HuH-7 (cell line): ENCODE results near the gene SLC15A4.

Experiments used
- DNase-seq: peaks from one replicate; pipeline ENCODE4 v3.0.0; 2011; ENCODE audit warnings: low spot score

Gene SLC15A4

GRCh38 chr12:128794661-128795529 is 28.9 kb downstream of the SLC15A4 start:
- no peak for DNase-seq

DNA sequence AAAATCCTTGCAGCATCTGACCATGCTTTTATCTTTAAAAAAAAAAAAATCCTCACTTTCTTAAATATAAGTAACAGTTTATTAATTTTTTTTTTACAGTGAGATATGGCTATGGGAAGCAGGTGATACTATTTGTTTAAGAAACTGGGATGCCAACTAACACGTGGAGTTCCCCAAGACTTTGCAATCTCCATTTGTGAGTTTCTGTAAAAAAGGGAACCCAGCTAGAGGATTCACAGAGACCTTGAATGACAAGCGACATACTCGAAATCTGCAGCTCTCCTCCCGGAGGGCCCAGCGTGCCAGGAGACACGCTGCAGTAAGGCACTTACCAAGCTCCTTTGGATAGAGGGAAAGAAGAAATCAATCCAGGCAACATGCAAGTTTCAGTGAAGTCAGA is 30.1 kb downstream of the SLC15A4 start:
- DNase-seq, result no peak

DNA sequence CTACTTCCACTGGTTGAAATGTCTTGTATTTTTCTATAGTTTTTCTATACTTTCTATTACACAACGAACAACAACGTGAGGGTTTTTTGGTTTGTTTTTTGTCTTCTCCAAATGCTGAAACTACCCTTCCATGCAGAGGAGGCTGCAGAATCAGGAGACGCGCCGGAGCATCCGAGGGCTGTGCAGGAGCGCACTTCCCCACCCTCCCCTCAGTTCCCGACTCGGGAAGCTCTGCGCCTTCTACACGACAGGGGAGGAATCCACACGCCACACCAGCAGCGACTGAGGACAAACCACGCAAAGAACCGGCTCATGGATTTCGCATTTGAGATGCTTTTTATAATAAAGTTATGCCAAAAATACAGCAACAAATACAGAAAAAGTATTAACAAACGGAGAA is 30.9 kb downstream of the SLC15A4 start:
- no peak for DNase-seq

- DNase-seq, result no peak
Observed at GRCh38 chr12:128792398-128792797, 31.4 kb downstream of the SLC15A4 start.

GRCh38 chr12:128791395-128792322 is 32.1 kb downstream of the SLC15A4 start:
- DNase-seq, result no peak

DNA sequence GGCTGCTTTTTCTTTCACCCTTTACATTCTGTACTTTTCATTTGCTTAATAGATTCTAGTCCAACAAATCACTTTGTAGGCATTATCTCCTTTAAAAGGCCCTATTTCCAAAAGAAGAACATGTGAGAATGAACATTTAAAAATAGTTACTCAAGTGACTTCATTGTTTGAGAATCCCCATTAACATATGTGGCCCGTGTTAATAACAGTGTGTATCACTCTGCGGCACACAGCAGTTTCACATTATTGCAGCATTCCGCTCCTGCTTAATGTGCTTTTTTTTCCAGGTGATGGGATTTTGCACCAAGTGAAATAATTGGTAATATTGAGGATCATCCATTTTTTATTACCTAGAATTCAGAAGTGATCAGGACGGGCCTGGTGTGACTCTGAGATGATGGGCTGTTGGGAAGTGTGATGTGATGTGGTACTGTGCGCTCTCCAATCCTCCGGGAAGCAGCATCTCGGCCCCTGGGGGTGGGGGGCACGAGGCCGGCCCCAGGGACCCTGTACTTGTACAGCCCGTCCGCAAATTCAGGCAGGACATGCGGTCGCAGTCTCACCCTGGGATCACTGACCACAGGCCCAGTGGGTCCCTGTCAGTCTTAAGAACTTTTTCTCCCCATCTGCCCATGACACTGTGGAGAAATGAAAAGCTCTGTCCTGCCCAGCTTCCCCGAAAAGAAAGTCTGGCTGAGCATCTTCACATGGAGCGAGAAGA is 32.9 kb downstream of the SLC15A4 start:
- no peak for DNase-seq

GRCh38 chr12:128790221-128790620 is 33.5 kb downstream of the SLC15A4 start:
- no peak for DNase-seq

DNA sequence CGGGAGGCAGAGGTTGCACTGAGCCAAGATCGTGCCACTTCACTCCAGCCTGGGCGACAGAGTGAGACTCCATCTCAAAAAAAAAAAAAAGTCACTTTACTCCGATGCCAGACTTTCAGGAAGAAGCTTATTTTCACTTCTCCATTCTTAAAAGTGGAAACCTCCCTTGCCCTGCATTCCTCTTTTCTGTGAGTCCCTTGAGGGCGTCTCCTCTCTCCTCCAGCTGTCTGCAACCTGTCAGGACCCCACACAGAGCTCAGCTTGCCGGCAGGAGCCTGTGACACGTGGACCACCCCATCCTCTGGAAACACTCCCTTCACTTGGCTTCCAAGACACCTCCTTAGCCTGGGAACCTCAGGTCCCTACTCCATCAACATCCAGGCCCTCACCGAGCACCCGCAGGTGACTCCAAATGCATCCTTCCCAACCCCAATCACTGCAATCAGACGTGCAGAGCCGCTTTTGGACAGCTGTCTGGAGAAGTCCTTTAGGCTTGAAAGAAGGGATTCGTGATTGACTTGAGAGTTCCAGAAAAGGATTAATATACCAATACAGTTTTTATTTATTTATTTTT is 34.3 kb downstream of the SLC15A4 start:
- no peak for DNase-seq

DNA sequence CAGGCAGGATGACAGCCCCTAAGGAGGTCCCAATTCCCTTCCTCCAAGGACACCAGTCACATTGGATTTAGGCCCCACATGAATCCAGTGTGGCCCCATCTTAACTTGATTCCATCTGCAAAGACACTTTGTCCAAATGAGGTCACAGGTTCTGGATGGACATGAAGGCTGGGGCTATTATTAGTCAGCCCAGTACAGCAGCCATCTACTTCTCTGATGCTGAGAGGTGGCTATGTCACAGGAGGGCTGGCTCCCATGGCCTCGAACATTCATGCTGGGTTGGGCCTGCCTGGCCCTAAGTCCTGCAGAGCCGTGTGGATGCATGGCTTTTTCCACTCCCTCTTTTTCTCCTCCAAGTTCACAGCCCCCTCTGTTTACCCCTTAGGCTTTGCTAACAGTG is 35.9 kb downstream of the SLC15A4 start:
- no peak for DNase-seq

DNA sequence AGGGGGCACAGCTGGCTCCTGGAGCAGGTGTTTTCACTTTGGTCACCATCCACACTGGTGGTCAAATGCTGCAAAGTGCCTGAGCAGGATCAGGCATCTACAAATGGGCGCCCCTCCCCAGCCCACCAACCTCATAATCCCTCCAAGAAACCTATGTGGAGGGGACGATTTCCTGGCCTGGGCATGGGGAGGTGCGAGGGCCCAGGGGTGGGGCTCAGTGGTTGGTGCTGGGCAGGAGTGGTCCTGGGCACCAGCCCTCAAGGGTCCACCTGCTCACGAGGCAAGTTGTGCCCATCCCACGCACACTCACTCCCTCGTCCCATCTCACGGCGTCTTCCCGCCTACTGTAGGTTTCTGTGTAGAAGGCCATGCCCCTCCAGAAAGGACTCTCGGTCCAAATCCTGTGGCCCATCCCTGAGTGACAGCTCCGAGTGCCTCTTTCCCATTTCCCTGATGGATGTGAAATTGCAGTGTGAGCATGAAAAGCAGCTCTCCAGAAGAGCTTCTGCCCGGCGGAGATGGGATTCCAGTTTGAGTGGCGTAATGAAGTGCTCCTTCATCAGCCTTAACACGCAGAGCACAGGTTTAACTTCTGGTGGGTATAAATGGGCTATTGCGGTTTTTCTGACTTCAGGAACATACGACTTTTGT is 36.9 kb downstream of the SLC15A4 start:
- no peak for DNase-seq

GRCh38 chr12:128784030-128784760 is 39.6 kb downstream of the SLC15A4 start:
- no peak for DNase-seq

GRCh38 chr12:128783129-128783574 is 40.6 kb downstream of the SLC15A4 start:
- no peak for DNase-seq

DNA sequence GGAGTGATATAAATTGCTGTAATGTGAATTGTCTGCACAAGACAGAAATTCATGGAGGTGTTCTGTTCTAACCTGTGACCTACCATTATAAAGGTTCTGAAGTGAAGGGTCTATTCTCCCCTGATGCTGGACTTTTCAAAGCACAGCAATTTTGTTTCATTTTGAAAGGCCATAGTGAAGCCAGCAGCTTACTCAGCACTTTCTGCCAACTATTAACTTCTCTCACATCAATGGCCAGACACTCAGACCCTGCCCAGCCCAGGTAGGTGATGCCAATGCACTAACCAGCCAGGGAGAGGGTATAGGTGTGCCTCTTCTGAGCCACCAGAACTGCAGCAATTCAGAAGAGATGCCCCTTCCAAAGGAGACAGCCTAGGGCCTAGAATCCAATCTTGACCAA is 43.9 kb downstream of the SLC15A4 start:
- DNase-seq, result no peak

DNA sequence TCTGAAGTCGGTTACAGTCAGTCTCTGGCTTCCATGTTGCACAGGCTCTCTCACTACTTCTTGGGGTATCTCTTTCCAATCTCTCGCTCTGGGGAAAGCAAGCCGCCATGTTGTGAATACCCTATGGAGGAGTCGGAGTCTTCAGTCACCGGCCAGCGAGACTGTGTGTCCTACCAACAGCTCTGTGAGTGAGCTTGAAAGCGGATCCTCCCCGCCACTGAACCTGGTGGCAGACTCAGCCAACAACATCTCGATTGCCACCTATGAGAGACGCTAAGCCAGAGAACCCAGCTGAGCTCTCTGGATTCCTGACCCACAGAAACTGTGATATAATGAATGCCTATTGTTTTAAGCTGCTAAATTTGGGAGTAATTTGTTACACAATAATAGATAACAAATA is 51.5 kb downstream of the SLC15A4 start:
- DNase-seq, result no peak

DNA sequence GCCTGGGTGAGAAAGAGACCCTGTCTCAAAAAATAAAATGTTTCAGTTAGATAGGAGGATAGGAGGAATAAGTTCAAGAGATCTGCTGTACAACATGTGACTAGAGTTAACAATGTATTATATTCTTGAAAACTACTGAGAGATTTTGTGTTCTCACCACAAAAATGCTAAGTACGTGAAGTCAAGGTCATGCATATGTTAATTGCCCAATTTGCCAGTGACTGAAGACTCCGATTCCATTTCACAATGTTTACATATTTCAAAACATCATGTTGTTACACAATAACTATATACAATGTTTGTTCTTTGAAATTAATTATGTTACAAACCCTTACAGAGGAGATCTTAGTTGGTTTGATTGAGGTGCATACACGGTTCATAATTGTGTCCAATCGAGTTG is 52.1 kb downstream of the SLC15A4 start:
- DNase-seq, result no peak

DNA sequence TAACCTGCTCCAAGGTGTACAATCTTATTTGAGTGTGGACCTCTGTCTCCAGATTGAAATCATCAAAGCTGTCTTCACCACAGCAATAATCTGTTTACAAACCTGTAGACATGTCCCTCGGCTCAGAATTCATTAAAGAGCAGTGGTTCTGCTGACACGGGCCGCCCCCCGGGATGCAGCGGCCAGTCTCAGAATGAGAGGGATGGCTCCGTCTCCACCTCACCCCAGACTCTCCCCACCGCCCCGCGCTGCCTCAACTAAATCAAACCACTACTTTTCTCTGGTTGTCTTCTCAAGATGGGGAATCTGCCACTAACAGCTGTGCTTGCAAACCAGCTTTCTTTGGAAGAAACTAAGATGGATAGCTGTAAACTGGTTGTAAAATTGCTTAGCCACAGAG is 56.2 kb downstream of the SLC15A4 start:
- DNase-seq, result no peak

- no peak for DNase-seq
Observed at GRCh38 chr12:128766738-128767501, 56.8 kb downstream of the SLC15A4 start.

GRCh38 chr12:128763395-128763794 is 60.4 kb downstream of the SLC15A4 start:
- DNase-seq, result no peak

DNA sequence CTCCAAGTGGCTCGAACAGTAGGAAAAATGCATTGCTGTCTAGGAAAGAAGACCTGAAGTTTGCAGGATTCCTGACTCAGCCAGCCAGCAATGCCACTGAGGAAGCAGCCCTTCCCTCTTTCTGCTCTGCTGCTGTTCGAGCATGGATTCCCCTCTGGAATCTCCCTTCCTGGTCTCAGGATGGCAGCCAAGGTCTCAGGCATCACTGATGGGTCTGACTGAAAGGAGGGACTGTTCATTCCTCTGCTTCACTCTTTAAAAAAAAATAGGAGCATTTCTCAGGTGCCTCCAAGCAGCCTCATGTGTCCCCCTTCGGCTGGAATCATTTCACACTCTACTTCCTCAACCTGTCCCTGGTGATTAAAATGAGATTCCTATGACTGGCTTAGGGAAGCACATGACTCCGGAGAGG is 62.4 kb downstream of the SLC15A4 start:
- no peak for DNase-seq

DNA sequence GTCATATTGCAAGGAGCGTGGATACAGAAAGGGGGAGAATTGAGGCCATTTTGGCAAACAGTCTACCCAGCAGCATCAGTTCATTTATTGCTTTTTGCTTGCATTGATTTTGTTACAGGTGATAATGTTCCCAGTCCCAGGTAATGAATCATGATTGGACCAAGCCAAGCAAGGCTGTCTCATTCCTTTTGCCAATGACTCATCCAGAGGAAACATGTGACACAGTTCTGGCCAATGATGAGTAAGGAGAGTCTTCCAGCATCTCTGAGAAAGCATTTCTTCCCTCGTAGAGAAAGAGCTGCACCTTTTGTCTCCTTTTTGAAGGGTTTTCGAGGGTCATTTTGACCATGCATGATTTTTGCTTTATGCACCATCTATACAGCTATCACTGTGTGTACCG is 68.2 kb downstream of the SLC15A4 start:
- no peak for DNase-seq
